ENCODE measurements around the gene IFNAR1.

IFNAR1 gene

DNA sequence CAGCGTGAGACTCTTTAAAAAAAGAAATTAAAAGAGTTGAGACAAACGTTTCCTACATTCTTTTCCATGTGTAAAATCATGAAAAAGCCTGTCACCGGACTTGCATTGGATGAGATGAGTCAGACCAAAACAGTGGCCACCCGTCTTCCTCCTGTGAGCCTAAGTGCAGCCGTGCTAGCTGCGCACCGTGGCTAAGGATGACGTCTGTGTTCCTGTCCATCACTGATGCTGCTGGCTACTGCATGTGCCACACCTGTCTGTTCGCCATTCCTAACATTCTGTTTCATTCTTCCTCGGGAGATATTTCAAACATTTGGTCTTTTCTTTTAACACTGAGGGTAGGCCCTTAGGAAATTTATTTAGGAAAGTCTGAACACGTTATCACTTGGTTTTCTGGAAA lies 31.2 kb downstream of the IFNAR1 start:
- TF ChIP-seq, protein P1, sequence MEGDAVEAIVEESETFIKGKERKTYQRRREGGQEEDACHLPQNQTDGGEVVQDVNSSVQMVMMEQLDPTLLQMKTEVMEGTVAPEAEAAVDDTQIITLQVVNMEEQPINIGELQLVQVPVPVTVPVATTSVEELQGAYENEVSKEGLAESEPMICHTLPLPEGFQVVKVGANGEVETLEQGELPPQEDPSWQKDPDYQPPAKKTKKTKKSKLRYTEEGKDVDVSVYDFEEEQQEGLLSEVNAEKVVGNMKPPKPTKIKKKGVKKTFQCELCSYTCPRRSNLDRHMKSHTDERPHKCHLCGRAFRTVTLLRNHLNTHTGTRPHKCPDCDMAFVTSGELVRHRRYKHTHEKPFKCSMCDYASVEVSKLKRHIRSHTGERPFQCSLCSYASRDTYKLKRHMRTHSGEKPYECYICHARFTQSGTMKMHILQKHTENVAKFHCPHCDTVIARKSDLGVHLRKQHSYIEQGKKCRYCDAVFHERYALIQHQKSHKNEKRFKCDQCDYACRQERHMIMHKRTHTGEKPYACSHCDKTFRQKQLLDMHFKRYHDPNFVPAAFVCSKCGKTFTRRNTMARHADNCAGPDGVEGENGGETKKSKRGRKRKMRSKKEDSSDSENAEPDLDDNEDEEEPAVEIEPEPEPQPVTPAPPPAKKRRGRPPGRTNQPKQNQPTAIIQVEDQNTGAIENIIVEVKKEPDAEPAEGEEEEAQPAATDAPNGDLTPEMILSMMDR (IDR thresholded peaks at IDR 0.05; ENCODE audit: low read depth, low read length) = no peak
- TF ChIP-seq MYC (IDR thresholded peaks at IDR 0.05; ENCODE audit: low read depth, low read length) = no peak
- no peak for TF ChIP-seq POLR2A (IDR thresholded peaks at IDR 0.05; ENCODE audit: extremely low read depth, insufficient read length)
- TF ChIP-seq, protein P2, sequence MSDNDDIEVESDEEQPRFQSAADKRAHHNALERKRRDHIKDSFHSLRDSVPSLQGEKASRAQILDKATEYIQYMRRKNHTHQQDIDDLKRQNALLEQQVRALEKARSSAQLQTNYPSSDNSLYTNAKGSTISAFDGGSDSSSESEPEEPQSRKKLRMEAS (IDR thresholded peaks at IDR 0.05; ENCODE audit: low read depth, low read length) = no peak
- DNase-seq (ENCODE audit: low read depth) = no peak

DNA sequence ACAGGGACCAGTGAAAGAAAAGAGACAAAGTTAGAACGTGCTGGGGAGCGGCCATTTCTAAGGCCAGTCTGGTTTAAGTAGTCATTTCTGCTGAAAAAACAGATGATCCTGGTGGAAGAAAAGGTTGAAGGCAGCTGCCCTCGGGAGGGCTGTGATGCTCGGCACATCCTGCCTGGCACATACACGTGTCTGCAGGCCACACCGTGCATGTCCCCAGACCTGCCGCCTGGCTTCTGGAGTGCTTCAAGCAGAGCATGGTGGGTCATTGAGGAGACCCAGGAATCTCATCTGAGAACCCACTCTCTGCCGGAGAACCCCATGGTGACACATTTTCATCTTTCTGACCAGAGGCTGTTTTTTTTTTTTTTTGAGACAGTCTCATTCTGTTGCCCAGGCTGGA lies 32.4 kb downstream of the IFNAR1 start:
- TF ChIP-seq POLR2A (IDR thresholded peaks at IDR 0.05; ENCODE audit: extremely low read depth, insufficient read length) = no peak
- TF ChIP-seq, protein P2 (IDR thresholded peaks at IDR 0.05; ENCODE audit: low read depth, low read length) = no peak
- no peak overlapping the region for H3K4me3 ChIP-seq (ENCODE audit: low read depth, low read length)
- no peak for DNase-seq (ENCODE audit: low read depth)

More for the DNA sequence above, 31.2 kb downstream of the IFNAR1 start:
- H3K4me3 ChIP-seq (ENCODE audit: low read depth, low read length) = no peak overlapping the region

DNA sequence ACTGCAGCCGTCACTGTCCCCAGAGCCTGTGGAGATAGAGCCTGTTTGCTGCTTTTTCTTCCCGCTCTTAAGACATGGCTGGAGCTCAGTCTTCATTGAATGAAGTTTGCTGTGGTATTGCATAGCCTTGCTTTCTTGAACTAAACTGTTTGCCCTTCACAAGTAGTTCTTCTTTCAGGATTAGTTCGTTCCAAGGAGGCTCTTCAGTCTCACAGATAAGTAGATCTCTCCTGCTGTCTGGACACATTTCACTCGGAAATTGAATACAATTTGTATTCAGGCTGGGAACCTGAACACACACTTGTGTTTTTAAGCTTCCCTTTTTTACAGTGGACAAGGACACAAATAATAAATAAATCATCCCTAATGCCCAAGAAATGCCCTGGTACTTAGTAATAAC lies 34.7 kb downstream of the IFNAR1 start:
- TF ChIP-seq MYC (IDR thresholded peaks at IDR 0.05; ENCODE audit: low read depth, low read length) (no peak), POLR2A (IDR thresholded peaks at IDR 0.05; ENCODE audit: extremely low read depth, insufficient read length) (no peak)
- TF ChIP-seq, protein P2 (IDR thresholded peaks at IDR 0.05; ENCODE audit: low read depth, low read length) = no peak
- TF ChIP-seq, protein P1 (IDR thresholded peaks at IDR 0.05; ENCODE audit: low read depth, low read length) = no peak
- no peak for DNase-seq (ENCODE audit: low read depth)

DNA sequence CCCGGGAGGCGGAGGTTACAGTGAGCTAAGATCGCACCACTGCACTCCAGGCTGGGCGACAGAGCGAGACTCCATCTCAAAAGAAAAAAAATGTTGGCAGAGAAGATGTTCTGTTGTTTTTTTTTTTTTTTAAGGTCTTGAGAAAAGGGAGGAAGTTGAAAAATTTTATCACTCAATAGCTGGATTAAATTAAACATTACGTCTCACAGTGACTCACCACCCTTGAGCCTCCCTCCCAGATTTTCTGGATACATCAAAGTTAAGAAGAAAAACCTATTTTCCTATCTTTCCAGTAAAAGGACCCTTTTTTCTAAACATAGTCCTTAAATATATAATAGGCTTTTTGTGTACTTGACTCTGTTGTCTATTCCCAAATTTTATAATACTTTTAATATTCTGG lies 35.5 kb downstream of the IFNAR1 start:
- DNase-seq (ENCODE audit: low read depth) = no peak
- TF ChIP-seq POLR2A (IDR thresholded peaks at IDR 0.05; ENCODE audit: extremely low read depth, insufficient read length) (no peak), MYC (IDR thresholded peaks at IDR 0.05; ENCODE audit: low read depth, low read length) (no peak)
- TF ChIP-seq, protein P1 (IDR thresholded peaks at IDR 0.05; ENCODE audit: low read depth, low read length) = no peak
- TF ChIP-seq, protein P2 (IDR thresholded peaks at IDR 0.05; ENCODE audit: low read depth, low read length) = no peak
- no peak overlapping the region for H3K4me3 ChIP-seq (ENCODE audit: low read depth, low read length)

More for the DNA sequence above, 34.7 kb downstream of the IFNAR1 start:
- H3K4me3 ChIP-seq (ENCODE audit: low read depth, low read length) = no peak overlapping the region

DNA sequence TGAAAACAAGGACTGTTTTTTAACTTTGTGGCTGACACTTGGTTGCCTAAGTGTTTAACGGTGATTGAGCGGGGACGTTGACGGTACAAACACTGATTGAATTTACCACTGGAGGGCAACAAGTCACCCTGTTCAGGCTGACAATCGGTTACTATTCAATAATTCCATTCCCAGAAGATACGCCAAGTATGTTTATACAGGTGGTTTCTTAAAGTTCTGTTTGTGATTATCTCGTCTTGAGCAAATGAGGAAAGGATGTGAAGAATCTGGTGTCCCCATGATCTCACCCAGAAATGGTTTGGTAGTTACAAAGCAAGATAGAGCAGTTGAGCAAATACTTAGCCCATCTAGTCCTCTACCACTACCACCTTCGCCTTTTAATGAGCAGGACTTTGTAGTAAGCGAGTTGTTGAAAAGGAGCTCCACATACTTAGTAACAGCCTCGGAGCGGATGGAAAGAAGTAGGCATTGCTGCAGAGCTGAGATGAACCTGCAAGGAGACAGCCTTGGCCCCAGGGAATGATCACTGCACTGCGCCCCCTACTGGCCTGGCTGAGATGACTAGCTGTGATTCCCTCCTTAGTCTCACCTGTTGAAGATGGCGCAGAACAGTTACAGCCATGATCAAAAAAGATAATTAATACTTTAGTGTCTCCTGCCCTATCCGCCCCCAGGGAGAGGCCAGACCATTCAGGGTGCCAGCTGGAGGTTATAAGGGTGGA lies 36.3 kb downstream of the IFNAR1 start:
- peak overlapping the region; percentile 45 for H3K4me3 ChIP-seq (ENCODE audit: low read depth, low read length)

More for the DNA sequence above, 36.3 kb downstream of the IFNAR1 start:
- peak; percentile 80 for DNase-seq (ENCODE audit: low read depth)
- TF ChIP-seq POLR2A (IDR thresholded peaks at IDR 0.05; ENCODE audit: extremely low read depth, insufficient read length) (no peak), MYC (IDR thresholded peaks at IDR 0.05; ENCODE audit: low read depth, low read length) (no peak)
- TF ChIP-seq, protein P2 (IDR thresholded peaks at IDR 0.05; ENCODE audit: low read depth, low read length) = no peak
- TF ChIP-seq, protein P1 (IDR thresholded peaks at IDR 0.05; ENCODE audit: low read depth, low read length) = peak; percentile 94

Data from NB4 (cell line).